Skeletal muscle satellite cell (primary cell): ENCODE results near the gene MARS1.

Source experiments
- H3K27me3 ChIP-seq: 2 replicates; pipeline ENCODE4 v1.7.0; 2013; ENCODE audit warnings: low read length; ENCODE audit not compliant: control insufficient read depth, insufficient read depth
- H3K36me3 ChIP-seq: 2 replicates; pipeline ENCODE4 v1.7.0; 2013; ENCODE audit warnings: mild to moderate bottlenecking, control low read depth, low read length; ENCODE audit not compliant: insufficient read depth
- H3K4me1 ChIP-seq: 2 replicates; pipeline ENCODE4 v1.7.0; 2013; ENCODE audit warnings: low read length; ENCODE audit not compliant: control insufficient read depth, insufficient read depth
- H3K4me2 ChIP-seq: 2 replicates; pipeline ENCODE4 v1.7.0; 2013; ENCODE audit warnings: mild to moderate bottlenecking, low read length
- H3K4me3 ChIP-seq: 2 replicates; pipeline ENCODE4 v1.7.0; 2013; ENCODE audit warnings: low read length
- H3K9ac ChIP-seq: 2 replicates; pipeline ENCODE4 v1.7.0; 2013; ENCODE audit warnings: mild to moderate bottlenecking, low read depth, low read length, moderate library complexity
- H3K9me3 ChIP-seq: replicated peaks from 2 replicates; pipeline ENCODE4 v1.7.0; 2013; ENCODE audit warnings: mild to moderate bottlenecking, control low read depth, low read length

Gene MARS1

GRCh38 chr12:57451233-57451778 lies 36.6 kb upstream of the MARS1 start:
- peak overlapping the region; percentile 8 for H3K4me2 ChIP-seq
- peaks cover 25% of the 10 kb centered on the region for H3K4me1 ChIP-seq
- H3K4me3 ChIP-seq = no peak overlapping the region
- no peak overlapping the region for H3K9ac ChIP-seq
- H3K27me3 ChIP-seq = no peaks in the 10 kb centered on the region
- H3K9me3 ChIP-seq = no peaks in the 10 kb centered on the region
- no peaks in the 10 kb centered on the region for H3K36me3 ChIP-seq

DNA sequence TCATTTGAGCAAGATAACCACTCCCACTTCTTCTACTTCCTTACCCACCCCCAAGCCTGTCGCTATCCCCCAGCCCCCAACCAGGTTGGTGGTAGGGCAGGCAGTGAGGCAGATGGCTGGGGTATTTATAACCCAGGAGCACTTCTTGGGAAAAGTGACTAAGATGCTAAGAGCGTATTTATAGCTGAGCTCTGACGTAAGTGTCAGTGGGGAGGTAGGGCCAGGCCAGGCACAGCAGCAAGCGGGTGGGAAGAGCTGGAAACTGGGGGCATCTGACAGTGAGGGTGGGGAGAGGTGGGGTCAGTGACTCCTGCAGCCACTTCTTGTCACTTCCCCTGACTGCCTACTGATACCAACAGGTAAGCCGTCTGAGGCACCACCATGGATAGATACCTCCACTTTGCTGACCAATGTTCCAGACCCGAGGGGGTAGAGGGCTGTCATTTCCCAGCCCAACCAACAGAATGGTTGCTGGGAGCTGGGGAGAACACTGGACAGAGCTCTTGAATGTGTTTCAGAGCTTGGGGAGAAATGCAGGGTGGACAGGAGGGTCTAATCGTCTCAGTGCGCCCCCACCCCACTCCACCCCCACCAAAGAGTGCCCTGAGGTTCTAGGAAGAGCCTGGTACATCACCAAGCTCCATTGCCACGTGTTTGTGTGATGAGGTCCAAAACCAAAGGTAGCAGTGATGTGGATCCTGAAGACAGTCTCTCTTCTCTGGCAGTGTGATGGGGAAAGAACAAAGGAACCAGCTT lies 35.5 kb upstream of the MARS1 start:
- Histone ChIP-seq H3K9me3 (no peaks in the 10 kb centered on the region), H3K4me3 (no peak overlapping the region), H3K36me3 (no peaks in the 10 kb centered on the region), H3K4me1 (peaks cover 25% of the 10 kb centered on the region), H3K4me2 (no peak overlapping the region), H3K9ac (peak overlapping the region; percentile 14), H3K27me3 (no peaks in the 10 kb centered on the region)

GRCh38 chr12:57452937-57453509 lies 34.8 kb upstream of the MARS1 start:
- no peak overlapping the region for H3K4me2 ChIP-seq
- peaks cover 28% of the 10 kb centered on the region for H3K4me1 ChIP-seq
- no peaks in the 10 kb centered on the region for H3K27me3 ChIP-seq
- H3K9me3 ChIP-seq = no peaks in the 10 kb centered on the region
- H3K4me3 ChIP-seq = no peak overlapping the region
- no peaks in the 10 kb centered on the region for H3K36me3 ChIP-seq
- H3K9ac ChIP-seq = peak overlapping the region; percentile 14

DNA sequence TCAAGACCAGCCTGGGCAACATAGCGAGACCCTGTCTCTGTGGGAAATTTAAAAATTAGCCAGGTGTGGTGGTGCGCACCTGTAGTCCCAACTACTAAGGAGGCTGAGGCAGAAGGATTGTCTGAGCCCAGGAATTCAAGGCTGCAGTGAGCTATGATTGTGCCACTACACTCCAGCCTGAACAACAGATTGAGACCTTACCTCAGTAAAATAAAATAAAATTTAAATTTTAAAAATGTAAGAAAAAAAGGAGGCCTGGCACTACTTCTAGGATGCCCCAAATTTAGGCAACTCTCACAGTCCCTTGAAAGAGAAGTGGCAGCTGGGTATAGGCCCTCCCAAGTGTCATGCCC lies 33.7 kb upstream of the MARS1 start:
- Histone ChIP-seq H3K9ac (no peak overlapping the region), H3K4me1 (peaks cover 36% of the 10 kb centered on the region), H3K4me2 (no peak overlapping the region), H3K27me3 (no peaks in the 10 kb centered on the region), H3K36me3 (no peaks in the 10 kb centered on the region), H3K4me3 (no peak overlapping the region), H3K9me3 (no peaks in the 10 kb centered on the region)

DNA sequence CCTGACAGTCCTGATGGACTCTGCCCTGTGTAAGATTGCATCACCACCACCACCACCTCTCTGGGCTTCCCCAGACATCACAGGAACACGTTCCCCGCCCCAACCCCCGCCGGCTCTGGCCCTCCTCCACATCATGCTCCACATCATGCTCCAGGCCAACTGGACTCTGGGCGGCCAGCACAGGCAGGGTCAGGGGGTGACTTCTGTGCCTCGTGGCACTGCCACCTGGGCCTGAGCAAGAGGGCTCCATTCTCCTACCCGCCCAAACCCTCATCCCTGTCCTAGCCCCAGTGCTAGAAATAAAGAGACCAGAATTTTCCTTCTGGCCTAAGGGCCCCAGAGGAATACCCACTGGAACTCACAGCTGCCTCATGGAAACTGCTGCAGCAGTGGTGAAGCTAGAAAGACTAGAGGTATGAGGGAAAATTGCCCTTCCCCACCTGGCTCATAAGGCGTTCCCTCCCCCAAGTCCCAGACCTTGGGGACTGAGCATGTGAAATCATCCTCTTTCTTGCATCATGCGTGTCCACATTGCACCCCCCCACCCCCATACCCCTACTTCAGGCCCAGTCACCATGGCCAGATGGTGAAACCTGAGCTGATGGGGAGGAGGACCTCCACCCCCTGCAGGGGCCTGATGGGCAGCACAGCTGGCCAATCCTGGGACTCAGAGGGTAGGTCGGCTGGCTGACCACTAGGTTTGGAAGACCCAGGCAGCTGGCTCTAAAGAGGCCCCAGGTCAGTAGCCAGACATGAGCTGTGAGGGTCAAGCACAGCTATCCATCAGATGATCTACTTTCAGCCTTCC lies 33.1 kb upstream of the MARS1 start, which contains the start of gene INHBE:
INHBE (plus strand) TSS at position 742 of the 808 bp plus-strand sequence. CDS start 230 bp downstream, outside the sequence.
- Histone ChIP-seq H3K27me3 (no peaks in the 10 kb centered on the region), H3K4me2 (no peak within 1 kb of the TSS), H3K4me3 (no peak within 1 kb of the TSS), H3K9ac (no peak within 1 kb of the TSS), H3K36me3 (no peaks in the 10 kb centered on the region), H3K9me3 (no peaks in the 10 kb centered on the region), H3K4me1 (peaks cover 36% of the 10 kb centered on the region)

- Histone ChIP-seq H3K9ac (no peak overlapping the region), H3K9me3 (no peaks in the 10 kb centered on the region), H3K4me2 (no peak overlapping the region), H3K4me3 (no peak overlapping the region), H3K27me3 (no peaks in the 10 kb centered on the region), H3K4me1 (peaks cover 39% of the 10 kb centered on the region), H3K36me3 (no peaks in the 10 kb centered on the region)
Measured at GRCh38 chr12:57455374-57456144, 32.3 kb upstream of the MARS1 start.

DNA sequence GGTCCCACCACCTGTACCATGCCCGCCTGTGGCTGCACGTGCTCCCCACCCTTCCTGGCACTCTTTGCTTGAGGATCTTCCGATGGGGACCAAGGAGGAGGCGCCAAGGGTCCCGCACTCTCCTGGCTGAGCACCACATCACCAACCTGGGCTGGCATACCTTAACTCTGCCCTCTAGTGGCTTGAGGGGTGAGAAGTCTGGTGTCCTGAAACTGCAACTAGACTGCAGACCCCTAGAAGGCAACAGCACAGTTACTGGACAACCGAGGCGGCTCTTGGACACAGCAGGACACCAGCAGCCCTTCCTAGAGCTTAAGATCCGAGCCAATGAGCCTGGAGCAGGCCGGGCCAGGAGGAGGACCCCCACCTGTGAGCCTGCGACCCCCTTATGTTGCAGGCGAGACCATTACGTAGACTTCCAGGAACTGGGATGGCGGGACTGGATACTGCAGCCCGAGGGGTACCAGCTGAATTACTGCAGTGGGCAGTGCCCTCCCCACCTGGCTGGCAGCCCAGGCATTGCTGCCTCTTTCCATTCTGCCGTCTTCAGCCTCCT lies 31.6 kb upstream of the MARS1 start:
- Histone ChIP-seq H3K36me3 (no peaks in the 10 kb centered on the region), H3K4me3 (no peak overlapping the region), H3K4me1 (peaks cover 42% of the 10 kb centered on the region), H3K4me2 (no peak overlapping the region), H3K27me3 (no peaks in the 10 kb centered on the region), H3K9me3 (no peaks in the 10 kb centered on the region), H3K9ac (no peak overlapping the region)

- no peak overlapping the region for H3K4me2 ChIP-seq
- peaks cover 41% of the 10 kb centered on the region for H3K4me1 ChIP-seq
- H3K9ac ChIP-seq = no peak overlapping the region
- H3K36me3 ChIP-seq = no peaks in the 10 kb centered on the region
- H3K4me3 ChIP-seq = no peak overlapping the region
- no peaks in the 10 kb centered on the region for H3K27me3 ChIP-seq
- no peaks in the 10 kb centered on the region for H3K9me3 ChIP-seq
Measured at GRCh38 chr12:57456737-57457490, 31.0 kb upstream of the MARS1 start.

- Histone ChIP-seq H3K36me3 (no peaks in the 10 kb centered on the region), H3K4me1 (peaks cover 37% of the 10 kb centered on the region), H3K27me3 (no peaks in the 10 kb centered on the region), H3K9me3 (no peaks in the 10 kb centered on the region), H3K4me2 (peak overlapping the region; percentile 96), H3K9ac (peak overlapping the region; percentile 77), H3K4me3 (peak overlapping the region; percentile 78)
Measured at GRCh38 chr12:57458665-57459054, 29.2 kb upstream of the MARS1 start.

- Histone ChIP-seq H3K9me3 (no peaks in the 10 kb centered on the region), H3K36me3 (no peaks in the 10 kb centered on the region), H3K27me3 (no peaks in the 10 kb centered on the region), H3K4me3 (peak overlapping the region; percentile 78), H3K4me2 (peak overlapping the region; percentile 96), H3K4me1 (peaks cover 37% of the 10 kb centered on the region), H3K9ac (peak overlapping the region; percentile 77)
Measured at GRCh38 chr12:57459055-57459749, 28.7 kb upstream of the MARS1 start.
